ENCODE measurements around the gene ESR2. TPM values are rescaled to one million over a fixed set of nuclear protein-coding genes. Genes with fewer than 3 reads are reported as not detected.
"Not testable (repeated sequence)": the region's sequence is repeated elsewhere in the genome, so short reads cannot be mapped to it uniquely, and the experiment has no call there.

Gene ESR2
- total and polyA plus RNA-seq, 7 experiments from 2014 or later: 0.07 to 0.19 (median 0.12) TPM; not detected in 2

- Mint-ChIP-seq H3K27ac (no peak overlapping the region), H3K4me3 (no peak overlapping the region), H3K4me1 (peaks cover 0 to 2% (median 0%) of the 10 kb centered on the region in 7 donors), H3K36me3 (no peaks in the 10 kb centered on the region), H3K9me3 (no peaks in the 10 kb centered on the region), H3K27me3 (peaks cover 5 to 34% (median 12%) of the 10 kb centered on the region in 5 donors)
- DNase-seq: no peak
- Histone ChIP-seq H3K27ac (ENCODE audit: low read depth, low read length) (no peak overlapping the region), H3K9me3 (ENCODE audit: control insufficient read depth in 2 of 3, low read length in 3 of 3) (no peaks in the 10 kb centered on the region), H3K4me1 (ENCODE audit: control insufficient read depth in 2 of 2, insufficient read depth in 2 of 2, low read length in 2 of 2) (no peaks in the 10 kb centered on the region), H3K4me3 (ENCODE audit: low read length) (no peak overlapping the region), H3K27me3 (ENCODE audit: control insufficient read depth in 2 of 2, insufficient read depth in 2 of 2, low read length in 2 of 2) (no peaks in the 10 kb centered on the region), H3K36me3 (ENCODE audit: control insufficient read depth in 2 of 3, insufficient read depth in 3 of 3, low read length in 3 of 3) (no peaks in the 10 kb centered on the region)
- POLR2A ChIA-PET: no interaction called here
- no peak for ATAC-seq
- CTCF ChIA-PET: interaction anchor here (1.6 kb wide), 1 partner anchor 11 kb away, joined by 4 read pairs; no protein-coding TSS in a partner anchor
- intact Hi-C loops (cut with micrococcal nuclease): no loop called here
Observed at GRCh38 chr14:64326502-64326901, 32.3 kb upstream of the ESR2 start.

GRCh38 chr14:64324895-64325294, 30.7 kb upstream of the ESR2 start:
- no peak for DNase-seq
- H3K27ac Mint-ChIP-seq: no peak overlapping the region
- intact Hi-C loops (cut with micrococcal nuclease): no loop called here
- no peaks in the 10 kb centered on the region for H3K4me1 ChIP-seq (ENCODE audit: control insufficient read depth in 2 of 2, insufficient read depth in 2 of 2, low read length in 2 of 2)
- no peaks in the 10 kb centered on the region for H3K27me3 ChIP-seq (ENCODE audit: control insufficient read depth in 2 of 2, insufficient read depth in 2 of 2, low read length in 2 of 2)
- ATAC-seq: no peak
- H3K4me3 Mint-ChIP-seq: no peak overlapping the region
- H3K36me3 ChIP-seq (ENCODE audit: control insufficient read depth in 2 of 3, insufficient read depth in 3 of 3, low read length in 3 of 3): no peaks in the 10 kb centered on the region
- H3K4me3 ChIP-seq (ENCODE audit: low read length): no peak overlapping the region
- H3K36me3 Mint-ChIP-seq: no peaks in the 10 kb centered on the region
- ChIA-PET POLR2A (no interaction called here), CTCF (no interaction called here)
- peaks cover 14 to 40% (median 23%) of the 10 kb centered on the region in 5 donors for H3K27me3 Mint-ChIP-seq
- H3K9me3 Mint-ChIP-seq: no peaks in the 10 kb centered on the region
- H3K4me1 Mint-ChIP-seq: peaks cover 0 to 2% (median 0%) of the 10 kb centered on the region in 7 donors
- no peak overlapping the region for H3K27ac ChIP-seq (ENCODE audit: low read depth, low read length)
- no peaks in the 10 kb centered on the region for H3K9me3 ChIP-seq (ENCODE audit: control insufficient read depth in 2 of 3, low read length in 3 of 3)

- peaks cover 0 to 2% (median 0%) of the 10 kb centered on the region in 7 donors for H3K4me1 Mint-ChIP-seq
- POLR2A ChIA-PET: no interaction called here
- Histone ChIP-seq H3K9me3 (ENCODE audit: control insufficient read depth in 2 of 3, low read length in 3 of 3) (no peaks in the 10 kb centered on the region), H3K27ac (ENCODE audit: low read depth, low read length) (no peak overlapping the region), H3K27me3 (ENCODE audit: control insufficient read depth in 2 of 2, insufficient read depth in 2 of 2, low read length in 2 of 2) (no peaks in the 10 kb centered on the region), H3K36me3 (ENCODE audit: control insufficient read depth in 2 of 3, insufficient read depth in 3 of 3, low read length in 3 of 3) (no peaks in the 10 kb centered on the region), H3K4me1 (ENCODE audit: control insufficient read depth in 2 of 2, insufficient read depth in 2 of 2, low read length in 2 of 2) (no peaks in the 10 kb centered on the region), H3K4me3 (ENCODE audit: low read length) (no peak overlapping the region)
- no peak overlapping the region for H3K27ac Mint-ChIP-seq
- H3K9me3 Mint-ChIP-seq: no peaks in the 10 kb centered on the region
- intact Hi-C loops (cut with micrococcal nuclease): no loop called here
- CTCF ChIA-PET: no interaction called here
- ATAC-seq (no peak), DNase-seq (no peak)
- peaks cover 15 to 40% (median 24%) of the 10 kb centered on the region in 5 donors for H3K27me3 Mint-ChIP-seq
- H3K4me3 Mint-ChIP-seq: no peak overlapping the region
- H3K36me3 Mint-ChIP-seq: no peaks in the 10 kb centered on the region
Observed at GRCh38 chr14:64324461-64324860, 30.3 kb upstream of the ESR2 start.

GRCh38 chr14:64320362-64320761, 26.2 kb upstream of the ESR2 start:
- H3K4me1 Mint-ChIP-seq; ATAC-seq; H3K27ac Mint-ChIP-seq; H3K9me3 Mint-ChIP-seq; H3K36me3 ChIP-seq (ENCODE audit: control insufficient read depth in 2 of 3, insufficient read depth in 3 of 3, low read length in 3 of 3); DNase-seq; H3K4me3 Mint-ChIP-seq; H3K27ac ChIP-seq (ENCODE audit: low read depth, low read length); H3K4me1 ChIP-seq (ENCODE audit: control insufficient read depth in 2 of 2, insufficient read depth in 2 of 2, low read length in 2 of 2); H3K27me3 ChIP-seq (ENCODE audit: control insufficient read depth in 2 of 2, insufficient read depth in 2 of 2, low read length in 2 of 2); H3K4me3 ChIP-seq (ENCODE audit: low read length); H3K36me3 Mint-ChIP-seq; CTCF ChIA-PET; POLR2A ChIA-PET; intact Hi-C loops (cut with micrococcal nuclease); H3K9me3 ChIP-seq (ENCODE audit: control insufficient read depth in 2 of 3, low read length in 3 of 3): not testable (repeated sequence)
- H3K27me3 Mint-ChIP-seq: peaks cover 15 to 32% (median 22%) of the 10 kb centered on the region in 5 donors

GRCh38 chr14:64318695-64319094, 24.5 kb upstream of the ESR2 start:
- H3K36me3 ChIP-seq (ENCODE audit: control insufficient read depth in 2 of 3, insufficient read depth in 3 of 3, low read length in 3 of 3); intact Hi-C loops (cut with micrococcal nuclease); DNase-seq; H3K4me3 ChIP-seq (ENCODE audit: low read length); H3K36me3 Mint-ChIP-seq; H3K4me3 Mint-ChIP-seq; H3K9me3 ChIP-seq (ENCODE audit: control insufficient read depth in 2 of 3, low read length in 3 of 3); H3K27me3 ChIP-seq (ENCODE audit: control insufficient read depth in 2 of 2, insufficient read depth in 2 of 2, low read length in 2 of 2); ATAC-seq; H3K27ac Mint-ChIP-seq; POLR2A ChIA-PET; H3K4me1 ChIP-seq (ENCODE audit: control insufficient read depth in 2 of 2, insufficient read depth in 2 of 2, low read length in 2 of 2); H3K9me3 Mint-ChIP-seq; H3K27ac ChIP-seq (ENCODE audit: low read depth, low read length); CTCF ChIA-PET; H3K4me1 Mint-ChIP-seq: not testable (repeated sequence)
- peaks cover 15 to 22% (median 18%) of the 10 kb centered on the region in 5 donors for H3K27me3 Mint-ChIP-seq

GRCh38 chr14:64303471-64303917, 9.3 kb upstream of the ESR2 start:
- CTCF ChIA-PET: interaction anchor here (0.5 to 3.4 kb wide), 12 partner anchors 8 to 503 kb away, joined by 3 to 13 read pairs (median 3); partner anchors contain the start of gene ESR2
- Mint-ChIP-seq H3K27ac (no peak overlapping the region), H3K36me3 (no peaks in the 10 kb centered on the region), H3K9me3 (no peaks in the 10 kb centered on the region), H3K4me1 (peaks cover 0 to 6% (median 3%) of the 10 kb centered on the region in 7 donors), H3K27me3 (peaks cover 0 to 10% (median 4%) of the 10 kb centered on the region in 5 donors), H3K4me3 (no peak overlapping the region)
- intact Hi-C loops (cut with micrococcal nuclease): loop anchor here (1.0 to 5.0 kb wide), 5 partner anchors 35 to 505 kb away; no protein-coding TSS in a partner anchor
- ATAC-seq: peak; percentile 79
- no peaks in the 10 kb centered on the region for H3K9me3 ChIP-seq (ENCODE audit: control insufficient read depth in 2 of 3, low read length in 3 of 3)
- H3K27me3 ChIP-seq (ENCODE audit: control insufficient read depth in 2 of 2, insufficient read depth in 2 of 2, low read length in 2 of 2): no peaks in the 10 kb centered on the region
- no peak overlapping the region for H3K4me3 ChIP-seq (ENCODE audit: low read length)
- H3K27ac ChIP-seq (ENCODE audit: low read depth, low read length): no peak overlapping the region
- no peaks in the 10 kb centered on the region for H3K4me1 ChIP-seq (ENCODE audit: control insufficient read depth in 2 of 2, insufficient read depth in 2 of 2, low read length in 2 of 2)
- POLR2A ChIA-PET: no interaction called here
- peak in 6 of 9 donors; percentile 10 to 58 (median 48) for DNase-seq
- H3K36me3 ChIP-seq (ENCODE audit: control insufficient read depth in 2 of 3, insufficient read depth in 3 of 3, low read length in 3 of 3): no peaks in the 10 kb centered on the region

- ATAC-seq: no peak
- Mint-ChIP-seq H3K27ac (no peak overlapping the region), H3K36me3 (no peaks in the 10 kb centered on the region), H3K4me3 (no peak overlapping the region), H3K27me3 (peaks cover 13 to 34% (median 19%) of the 10 kb centered on the region in 5 donors), H3K4me1 (peaks cover 4 to 27% (median 14%) of the 10 kb centered on the region in 7 donors), H3K9me3 (no peaks in the 10 kb centered on the region)
- Histone ChIP-seq H3K4me3 (ENCODE audit: low read length) (no peak overlapping the region), H3K9me3 (ENCODE audit: control insufficient read depth in 2 of 3, low read length in 3 of 3) (no peaks in the 10 kb centered on the region), H3K27ac (ENCODE audit: low read depth, low read length) (no peak overlapping the region), H3K36me3 (ENCODE audit: control insufficient read depth in 2 of 3, insufficient read depth in 3 of 3, low read length in 3 of 3) (no peaks in the 10 kb centered on the region), H3K4me1 (ENCODE audit: control insufficient read depth in 2 of 2, insufficient read depth in 2 of 2, low read length in 2 of 2) (peaks cover 4 to 13% of the 10 kb centered on the region in 2 donors), H3K27me3 (ENCODE audit: control insufficient read depth in 2 of 2, insufficient read depth in 2 of 2, low read length in 2 of 2) (no peaks in the 10 kb centered on the region)
- no peak for DNase-seq
- ChIA-PET CTCF (interaction anchor here (0.6 kb wide), 2 partner anchors 129 to 188 kb away, joined by 5 to 9 read pairs; no protein-coding TSS in a partner anchor), POLR2A (no interaction called here)
- intact Hi-C loops (cut with micrococcal nuclease): loop anchor here (5.0 to 10.0 kb wide), 5 partner anchors 134 to 674 kb away; no protein-coding TSS in a partner anchor
Observed at GRCh38 chr14:64298773-64299172, 4.6 kb upstream of the ESR2 start.
